Trophoblast cell (in vitro differentiated cells and primary cell): ENCODE data around the gene GGTLC2.

Source experiments
- DNase-seq, 2 donors: peaks; one replicate each; pipeline ENCODE4 v3.0.0-alpha.2; 2016
- H2AFZ ChIP-seq: 2 replicates; pipeline ENCODE4 v1.6.1; 2013; ENCODE audit warnings: low read length, moderate library complexity, mild to moderate bottlenecking; ENCODE audit not compliant: insufficient read depth, poor library complexity
- H2AK5ac ChIP-seq: 2 replicates; pipeline ENCODE4 v1.6.1; 2013; ENCODE audit warnings: mild to moderate bottlenecking, low read length
- H2BK120ac ChIP-seq: 2 replicates; pipeline ENCODE4 v1.6.1; 2013; ENCODE audit warnings: low read length, mild to moderate bottlenecking, moderate library complexity; ENCODE audit not compliant: insufficient read depth, poor library complexity
- H2BK12ac ChIP-seq: 2 replicates; pipeline ENCODE4 v1.6.1; 2013; ENCODE audit warnings: mild to moderate bottlenecking, low read length, moderate library complexity
- H2BK5ac ChIP-seq: 2 replicates; pipeline ENCODE4 v1.6.1; 2013; ENCODE audit warnings: low read length, low read depth, moderate library complexity, mild to moderate bottlenecking; ENCODE audit not compliant: poor library complexity
- H3K14ac ChIP-seq: 2 replicates; pipeline ENCODE4 v1.6.1; 2013; ENCODE audit warnings: mild to moderate bottlenecking, low read length
- H3K18ac ChIP-seq: 2 replicates; pipeline ENCODE4 v1.6.1; 2013; ENCODE audit warnings: mild to moderate bottlenecking, low read length
- H3K23ac ChIP-seq: 2 replicates; pipeline ENCODE4 v1.6.1; 2013; ENCODE audit warnings: low read length
- H3K27ac ChIP-seq: 2 replicates; pipeline ENCODE4 v1.5.1; 2013; ENCODE audit warnings: low read depth, mild to moderate bottlenecking, inconsistent platforms, low read length, moderate library complexity
- H3K27me3 ChIP-seq: 2 replicates; pipeline ENCODE4 v1.6.1; 2013; ENCODE audit warnings: inconsistent platforms, mild to moderate bottlenecking, low read length, moderate library complexity; ENCODE audit not compliant: insufficient read depth
- H3K36me3 ChIP-seq, 2 experiments: 1 replicate in 1 of 2; 2 replicates in 1 of 2; pipeline ENCODE4 v1.6.1; 2013; ENCODE audit warnings: low read length in 2 of 2, mild to moderate bottlenecking in 2 of 2, moderate library complexity in 1 of 2; ENCODE audit not compliant: insufficient read depth in 2 of 2, control insufficient read depth in 1 of 2
- H3K4ac ChIP-seq: 2 replicates; pipeline ENCODE4 v1.6.1; 2013; ENCODE audit warnings: low read depth, mild to moderate bottlenecking, low read length, moderate library complexity
- H3K4me1 ChIP-seq, 2 experiments: 1 replicate in 1 of 2; 2 replicates in 1 of 2; pipeline ENCODE4 v1.6.1; 2013; ENCODE audit warnings: low read length in 2 of 2, mild to moderate bottlenecking in 2 of 2, moderate library complexity in 1 of 2; ENCODE audit not compliant: insufficient read depth in 2 of 2, control insufficient read depth in 1 of 2
- H3K4me2 ChIP-seq: 2 replicates; pipeline ENCODE4 v1.6.1; 2013; ENCODE audit warnings: inconsistent platforms, mild to moderate bottlenecking, low read length, moderate library complexity
- H3K4me3 ChIP-seq: 2 replicates; pipeline ENCODE4 v1.5.1; 2013; ENCODE audit warnings: mild to moderate bottlenecking, low read depth, low read length, inconsistent platforms
- H3K79me1 ChIP-seq: one replicate; pipeline ENCODE4 v1.6.1; 2013; ENCODE audit warnings: low read length
- H3K79me2 ChIP-seq: 2 replicates; pipeline ENCODE4 v1.6.1; 2013; ENCODE audit warnings: low read length, mild to moderate bottlenecking; ENCODE audit not compliant: control insufficient read depth, insufficient read depth, poor library complexity
- H3K9ac ChIP-seq: 2 replicates; pipeline ENCODE4 v1.6.1; 2013; ENCODE audit warnings: mild to moderate bottlenecking, low read length
- H3K9me3 ChIP-seq: 2 replicates; pipeline ENCODE4 v1.6.1; 2013; ENCODE audit warnings: low read depth, mild to moderate bottlenecking, control low read depth, inconsistent platforms, low read length; ENCODE audit not compliant: insufficient read depth
- H4K12ac ChIP-seq: 2 replicates; pipeline ENCODE4 v1.6.1; 2013; ENCODE audit warnings: low read depth, mild to moderate bottlenecking, low read length, moderate library complexity
- H4K8ac ChIP-seq: 2 replicates; pipeline ENCODE4 v1.6.1; 2013; ENCODE audit warnings: low read depth, mild to moderate bottlenecking, low read length, moderate library complexity
- H4K91ac ChIP-seq: one replicate; pipeline ENCODE4 v1.6.1; 2013; ENCODE audit warnings: low read depth, mild to moderate bottlenecking, low read length, moderate library complexity
- WGBS: extraction: QIAGEN DNeasy Blood & Tissue Kit; methylation state at CpG from one replicate; pipeline ENCODE4 v1.1.7; 2013; ENCODE audit warnings: missing lambda C conversion rate; ENCODE audit not compliant: insufficient read length, insufficient coverage; ENCODE audit errors: extremely low coverage; 5-methylcytosine and 5-hydroxymethylcytosine counted together

The GGTLC2 gene

DNA sequence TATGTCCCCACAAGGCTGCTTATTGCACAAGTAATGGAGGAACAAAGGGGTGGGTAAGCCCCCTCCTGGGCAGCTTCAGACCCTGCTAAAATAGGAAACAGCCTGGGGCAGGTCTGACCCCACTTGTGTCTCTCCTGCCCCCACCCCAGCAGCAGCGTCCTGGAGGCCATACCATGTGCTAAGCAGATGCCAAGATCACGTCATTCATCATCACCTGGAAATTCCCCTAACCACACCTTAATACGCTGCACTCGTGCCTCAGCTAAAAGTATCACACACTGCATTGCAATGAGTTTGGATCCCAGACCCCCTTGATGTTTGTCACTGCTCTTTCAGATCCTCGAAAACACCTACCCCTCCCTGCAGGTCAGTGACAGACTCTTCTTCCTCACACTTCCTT lies 27.8 kb upstream of the GGTLC2 start:
- H4K8ac ChIP-seq = no peak overlapping the region
- WGBS = no CpG with 5 or more reads among the region's 5 CpGs
- no peak overlapping the region for H4K12ac ChIP-seq
- H4K91ac ChIP-seq = no peak overlapping the region
- DNase-seq = peak in 1 of 2 donors; percentile 5
- H3K4me2 ChIP-seq = no peak overlapping the region
- no peak overlapping the region for H3K27ac ChIP-seq
- peaks cover 4% of the 10 kb centered on the region for H3K9me3 ChIP-seq
- H3K79me1 ChIP-seq = no peaks in the 10 kb centered on the region
- no peak overlapping the region for H3K23ac ChIP-seq
- H3K4ac ChIP-seq = no peak overlapping the region
- no peaks in the 10 kb centered on the region for H3K36me3 ChIP-seq
- no peak overlapping the region for H3K14ac ChIP-seq
- no peak overlapping the region for H2AK5ac ChIP-seq
- H2BK120ac ChIP-seq = no peak overlapping the region
- no peak overlapping the region for H2BK12ac ChIP-seq
- H3K27me3 ChIP-seq = no peaks in the 10 kb centered on the region
- H3K4me3 ChIP-seq = no peak overlapping the region
- no peak overlapping the region for H2BK5ac ChIP-seq
- H3K18ac ChIP-seq = no peak overlapping the region
- H3K79me2 ChIP-seq = no peaks in the 10 kb centered on the region
- no peaks in the 10 kb centered on the region for H3K4me1 ChIP-seq
- no peak overlapping the region for H2AFZ ChIP-seq
- no peak overlapping the region for H3K9ac ChIP-seq

DNA sequence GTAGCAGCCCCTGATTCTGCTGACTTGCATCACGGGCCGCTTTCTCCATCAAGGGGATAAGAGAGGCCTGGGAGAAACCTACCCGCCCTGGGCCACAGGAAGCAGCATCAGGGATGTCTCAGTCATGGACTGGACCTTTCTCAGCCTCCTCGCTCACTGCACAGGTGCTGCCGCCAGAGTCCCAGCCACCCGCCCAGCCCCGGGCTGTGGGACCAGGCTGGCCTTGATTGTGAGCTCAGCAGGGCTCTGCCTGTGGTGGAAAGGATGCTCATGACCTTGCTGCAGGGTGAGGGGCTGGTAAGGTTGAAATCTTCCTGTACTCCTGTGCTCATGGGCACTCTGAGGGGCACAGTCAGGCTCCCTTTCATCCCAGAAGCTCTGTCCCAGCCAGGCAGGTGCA lies 26.0 kb upstream of the GGTLC2 start:
- no peak for DNase-seq
- Histone ChIP-seq H2AK5ac (no peak overlapping the region), H3K4me3 (no peak overlapping the region), H3K9ac (no peak overlapping the region), H4K8ac (no peak overlapping the region), H3K4me1 (no peaks in the 10 kb centered on the region), H3K14ac (no peak overlapping the region), H3K27me3 (no peaks in the 10 kb centered on the region), H4K12ac (no peak overlapping the region), H3K9me3 (peaks cover 4% of the 10 kb centered on the region), H3K4me2 (no peak overlapping the region), H2BK120ac (no peak overlapping the region), H4K91ac (no peak overlapping the region), H3K23ac (no peak overlapping the region), H3K79me2 (no peaks in the 10 kb centered on the region), H2AFZ (no peak overlapping the region), H3K18ac (no peak overlapping the region), H3K27ac (no peak overlapping the region), H2BK5ac (no peak overlapping the region), H3K79me1 (no peaks in the 10 kb centered on the region), H2BK12ac (no peak overlapping the region), H3K4ac (no peak overlapping the region), H3K36me3 (no peaks in the 10 kb centered on the region)
- no CpG with 5 or more reads among the region's 7 CpGs for WGBS

DNA sequence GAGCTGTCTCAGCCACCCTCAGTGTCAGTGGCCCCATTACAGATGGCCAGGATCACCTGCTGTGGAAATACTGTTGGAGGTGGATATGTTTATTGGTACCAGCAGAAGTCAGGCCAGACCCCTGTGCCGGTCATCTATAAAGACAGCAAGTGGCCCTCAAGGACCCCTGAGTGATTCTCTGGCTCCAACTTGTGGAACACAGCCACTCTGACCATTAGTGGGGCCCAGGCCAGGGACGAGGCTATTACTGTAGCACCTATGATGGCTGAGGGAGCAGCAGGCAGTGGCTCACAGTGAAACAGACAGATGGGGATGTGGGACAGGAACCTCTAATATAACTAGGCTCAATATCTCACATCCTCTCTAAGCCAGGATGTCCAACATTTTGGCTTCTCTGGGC lies 25.5 kb upstream of the GGTLC2 start:
- Histone ChIP-seq H4K12ac (no peak overlapping the region), H3K4me2 (no peak overlapping the region), H3K36me3 (no peaks in the 10 kb centered on the region), H2AFZ (no peak overlapping the region), H3K9ac (no peak overlapping the region), H3K27me3 (no peaks in the 10 kb centered on the region), H3K18ac (no peak overlapping the region), H3K79me2 (no peaks in the 10 kb centered on the region), H3K4me1 (no peaks in the 10 kb centered on the region), H3K9me3 (peaks cover 4% of the 10 kb centered on the region), H2BK120ac (no peak overlapping the region), H3K4ac (no peak overlapping the region), H3K79me1 (no peaks in the 10 kb centered on the region), H2AK5ac (no peak overlapping the region), H2BK5ac (no peak overlapping the region), H3K27ac (no peak overlapping the region), H2BK12ac (no peak overlapping the region), H4K91ac (no peak overlapping the region), H3K4me3 (no peak overlapping the region), H3K14ac (no peak overlapping the region), H4K8ac (no peak overlapping the region), H3K23ac (no peak overlapping the region)
- no peak for DNase-seq
- WGBS = no CpG with 5 or more reads among the region's 2 CpGs

DNA sequence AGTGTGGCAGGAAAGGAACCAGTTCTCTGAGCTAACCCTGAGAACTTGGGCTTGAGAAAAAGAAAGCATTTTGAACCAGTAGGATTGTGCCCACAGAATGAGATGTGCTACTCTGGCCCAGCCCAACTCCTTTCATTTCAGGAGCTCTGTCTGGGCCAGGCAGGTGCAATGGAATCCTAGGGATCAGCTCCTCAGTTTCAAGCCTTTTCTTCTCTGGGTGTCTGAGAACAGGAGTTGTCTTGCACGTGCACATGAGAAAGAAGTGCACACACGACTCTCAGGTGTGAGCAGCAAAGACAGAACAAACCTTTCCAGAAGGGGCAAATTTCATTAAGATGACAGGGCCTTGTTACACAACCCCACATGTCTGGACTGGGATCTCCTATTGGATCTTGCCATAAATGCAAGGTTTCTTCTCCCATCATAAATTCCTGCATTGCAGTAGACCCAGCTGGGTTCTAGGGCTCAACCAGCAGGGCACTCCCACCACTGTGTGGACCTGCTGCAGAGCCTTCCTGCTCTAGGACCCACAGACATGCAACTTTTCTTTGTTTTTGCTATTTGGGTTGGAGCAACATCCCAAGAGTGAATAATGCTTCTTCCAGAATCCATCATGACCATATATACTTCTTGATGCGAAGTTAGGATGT lies 24.5 kb upstream of the GGTLC2 start:
- no peak overlapping the region for H4K91ac ChIP-seq
- no peak overlapping the region for H3K27ac ChIP-seq
- no peak overlapping the region for H2BK5ac ChIP-seq
- H4K8ac ChIP-seq = no peak overlapping the region
- H3K4me2 ChIP-seq = no peak overlapping the region
- H3K9ac ChIP-seq = no peak overlapping the region
- H2AFZ ChIP-seq = no peak overlapping the region
- DNase-seq = no peak
- H3K4me1 ChIP-seq = no peaks in the 10 kb centered on the region
- H2BK120ac ChIP-seq = no peak overlapping the region
- H3K36me3 ChIP-seq = no peaks in the 10 kb centered on the region
- WGBS = no CpG with 5 or more reads among the region's 3 CpGs
- H3K79me2 ChIP-seq = no peaks in the 10 kb centered on the region
- no peak overlapping the region for H4K12ac ChIP-seq
- no peak overlapping the region for H3K14ac ChIP-seq
- no peak overlapping the region for H2BK12ac ChIP-seq
- H3K18ac ChIP-seq = no peak overlapping the region
- no peaks in the 10 kb centered on the region for H3K27me3 ChIP-seq
- H3K4ac ChIP-seq = no peak overlapping the region
- no peaks in the 10 kb centered on the region for H3K79me1 ChIP-seq
- H2AK5ac ChIP-seq = no peak overlapping the region
- peaks cover 4% of the 10 kb centered on the region for H3K9me3 ChIP-seq
- no peak overlapping the region for H3K23ac ChIP-seq
- H3K4me3 ChIP-seq = no peak overlapping the region
